Measurements from ENCODE around the gene SMURF2. TPM values are rescaled to one million over a fixed set of nuclear protein-coding genes. Genes with fewer than 3 reads are reported as not detected.

SMURF2 gene
- polyA plus RNA-seq, 2 of the 4 experiments (the other 2 are of a cell fraction) = 16.7 to 26.3 TPM

GRCh38 chr17:64519601-64520000 lies 142.5 kb downstream of the SMURF2 start:
- TF ChIP-seq EP300 (IDR thresholded peaks at IDR 0.05) = no peak
- TF ChIP-seq FOSB (CRISPR knock-in tag; IDR thresholded peaks at IDR 0.05) = no peak
- TF ChIP-seq MAX (IDR thresholded peaks at IDR 0.05) = no peak
- no peak for TF ChIP-seq E2F6 (IDR thresholded peaks at IDR 0.05; ENCODE audit: borderline replicate concordance, low read depth)
- TF ChIP-seq NFE2L2 (conservative IDR thresholded peaks at IDR 0.05; ENCODE audit: low read length) = no peak
- TF ChIP-seq USF2 (IDR thresholded peaks at IDR 0.05) = no peak
- TF ChIP-seq POLR2A (IDR thresholded peaks at IDR 0.05; ENCODE audit: low read length) = no peak
- TF ChIP-seq KDM1A (IDR thresholded peaks at IDR 0.05; ENCODE audit: low read depth) = no peak
- TF ChIP-seq ELK1 (IDR thresholded peaks at IDR 0.05; ENCODE audit: low read depth, low read length) = no peak
- no peak for TF ChIP-seq NR3C1 (IDR thresholded peaks at IDR 0.05)
- TF ChIP-seq ZNF302 (CRISPR knock-in tag; IDR thresholded peaks at IDR 0.05) = no peak
- no peak for TF ChIP-seq ZFP36 (IDR thresholded peaks at IDR 0.05; ENCODE audit: borderline replicate concordance, partially characterized antibody)
- no peak for TF ChIP-seq PHF8 (IDR thresholded peaks at IDR 0.05; ENCODE audit: borderline replicate concordance, low read depth)
- TF ChIP-seq JUNB (IDR thresholded peaks at IDR 0.05) = no peak
- no peak for TF ChIP-seq JUN (IDR thresholded peaks at IDR 0.05)
- no peak for TF ChIP-seq BCL3 (IDR thresholded peaks at IDR 0.05)
- no peak for TF ChIP-seq CTCF (IDR thresholded peaks at IDR 0.05)
- no peaks in the 10 kb centered on the region for H3K4me1 ChIP-seq
- H3K4me2 ChIP-seq = no peak overlapping the region
- no peak overlapping the region for H3K27ac ChIP-seq
- WGBS (ENCODE audit: missing lambda C conversion rate) = 93% methylated on average over 6 of the region's 6 CpGs
- no peak for FAIRE-seq
- H3K9me3 ChIP-seq = no peaks in the 10 kb centered on the region
- ATAC-seq = no peak
- POLR2A ChIA-PET = interaction anchor here (1.5 kb wide), 1 partner anchor 13 kb away, joined by 12 read pairs; the partner anchor contains the start of genes CEP95 and DDX5
- CTCF ChIA-PET = interaction anchor here (0.6 to 1.9 kb wide), 6 partner anchors 10 to 681 kb away, joined by 3 to 4 read pairs (median 3); no protein-coding TSS in a partner anchor
- no peak for DNase-seq (ENCODE audit: low read depth in 1 of 2, low spot score in 1 of 2)
- no peak overlapping the region for H3K4me3 ChIP-seq

- FAIRE-seq (no peak), ATAC-seq (peak in 1 of 2 experiments; percentile 32; a peak in 2 of 6 replicates), DNase-seq (ENCODE audit: low read depth in 1 of 2, low spot score in 1 of 2) (no peak)
- WGBS (ENCODE audit: missing lambda C conversion rate) = 100% methylated on average over 1 of the region's 1 CpG
- TF ChIP-seq TP53 (CRISPR knock-in tag; IDR thresholded peaks at IDR 0.05) (no peak), ZFP36 (IDR thresholded peaks at IDR 0.05; ENCODE audit: borderline replicate concordance, partially characterized antibody) (no peak), ZSCAN20 (CRISPR knock-in tag; IDR thresholded peaks at IDR 0.05) (no peak), HDAC2 (IDR thresholded peaks at IDR 0.05) (no peak), RFX5 (IDR thresholded peaks at IDR 0.05) (no peak), EP300 (IDR thresholded peaks at IDR 0.05) (no peak), KDM5A (IDR thresholded peaks at IDR 0.05) (no peak), CTCF (IDR thresholded peaks at IDR 0.05) (no peak), RAD21 (conservative IDR thresholded peaks at IDR 0.05 in 1 of 2, IDR thresholded peaks at IDR 0.05 in 1 of 2) (no peak), KDM1A (IDR thresholded peaks at IDR 0.05; ENCODE audit: low read depth) (no peak), GATA3 (IDR thresholded peaks at IDR 0.05; ENCODE audit: borderline replicate concordance) (no peak), FOSL2 (IDR thresholded peaks at IDR 0.05) (no peak), FOSL2 (CRISPR knock-in tag; IDR thresholded peaks at IDR 0.05) (no peak), EHF (CRISPR knock-in tag; IDR thresholded peaks at IDR 0.05) (no peak), JUN (IDR thresholded peaks at IDR 0.05) (no peak), SMC3 (IDR thresholded peaks at IDR 0.05) (no peak), HES2 (IDR thresholded peaks at IDR 0.05) (no peak), HOXB5 (CRISPR knock-in tag; IDR thresholded peaks at IDR 0.05) (no peak)
- Histone ChIP-seq H3K4me3 (no peak overlapping the region), H3K9me3 (no peaks in the 10 kb centered on the region), H3K4me2 (no peak overlapping the region), H3K27ac (no peak overlapping the region), H3K4me1 (no peaks in the 10 kb centered on the region)
- ChIA-PET POLR2A (interaction anchor here (2.2 kb wide), 1 partner anchor 10 kb away, joined by 17 read pairs; the partner anchor contains the start of genes CEP95 and DDX5), CTCF (interaction anchor here (0.6 to 3.1 kb wide), 8 partner anchors 8 to 175 kb away, joined by 3 to 16 read pairs (median 4); partner anchors contain the start of genes CEP95 and DDX5)
Measured at GRCh38 chr17:64515829-64516228, 146.3 kb downstream of the SMURF2 start.
